H1 (cell line): ENCODE results near the gene GREB1L. TPM values are rescaled to one million over a fixed set of nuclear protein-coding genes. Genes with fewer than 3 reads are reported as not detected.
"Not testable (repeated sequence)": the region's sequence is repeated elsewhere in the genome, so short reads cannot be mapped to it uniquely, and the experiment has no call there.

Experiments used
- CTCF ChIA-PET: fragments of 300-600 bp; sonication (Branson Sonifier 250); formaldehyde crosslinking; loops from one replicate; lab custom pipeline; 2021; ENCODE audit not compliant: partially characterized antibody; lab: Charles Lee
- POLR2A ChIA-PET: fragments of 300-600 bp; sonication (Branson Sonifier 250); formaldehyde crosslinking; loops from one replicate; lab custom pipeline; 2021; ENCODE audit warnings: inconsistent platforms; ENCODE audit not compliant: partially characterized antibody; lab: Charles Lee
- DNase-seq, 2 experiments: peaks; one replicate each; pipeline versions ENCODE4 v3.0.0 to v3.0.0-alpha.2; 2010 to 2022; ENCODE audit warnings: low spot score in 2 of 2, low read depth in 1 of 2, mixed read lengths in 1 of 2
- FAIRE-seq: peaks from 2 replicates; lab custom pipeline; 2011; peaks lifted over from hg19 to GRCh38; lab: Jason Lieb, UNC
- H2AFZ ChIP-seq: 2 replicates; pipeline ENCODE4 v1.8.1; 2012; ENCODE audit warnings: low read length, inconsistent platforms
- H2AK5ac ChIP-seq: 2 replicates; pipeline ENCODE4 v1.6.1; 2013; ENCODE audit warnings: low read depth, low read length
- H2BK120ac ChIP-seq: replicated peaks from 2 replicates; pipeline ENCODE3; 2013; ENCODE audit warnings: low read depth, low read length, inconsistent platforms
- H2BK12ac ChIP-seq: 2 replicates; pipeline ENCODE4 v1.6.1; 2013; ENCODE audit warnings: low read depth, low read length
- H2BK15ac ChIP-seq: 2 replicates; pipeline ENCODE4 v1.6.1; 2013; ENCODE audit warnings: low read length
- H2BK20ac ChIP-seq: 2 replicates; pipeline ENCODE4 v1.6.1; 2013; ENCODE audit warnings: low read length
- H2BK5ac ChIP-seq: 2 replicates; pipeline ENCODE4 v1.6.1; 2013; ENCODE audit warnings: low read depth, low read length
- H3K14ac ChIP-seq: 2 replicates; pipeline ENCODE4 v1.6.1; 2013; ENCODE audit warnings: inconsistent platforms; ENCODE audit not compliant: insufficient read length
- H3K18ac ChIP-seq: 2 replicates; pipeline ENCODE4 v1.6.1; 2013; ENCODE audit warnings: low read length; ENCODE audit errors: extremely low read depth
- H3K23ac ChIP-seq: 2 replicates; pipeline ENCODE4 v1.6.1; 2013; ENCODE audit warnings: inconsistent platforms; ENCODE audit not compliant: insufficient read length
- H3K23me2 ChIP-seq: 2 replicates; pipeline ENCODE4 v1.6.1; 2013; ENCODE audit warnings: low read depth, low read length
- H3K27ac ChIP-seq: 2 replicates; pipeline ENCODE4 v1.6.1; 2011; ENCODE audit warnings: low read depth, low read length, inconsistent platforms
- H3K27me3 ChIP-seq, 4 experiments: replicated peaks in 1 of 4; 1 replicate in 1 of 4; 2 replicates in 3 of 4; pipeline versions ENCODE4 v1.6.1 to v1.8.1; 2011 to 2013; ENCODE audit warnings: low read length in 3 of 4, mild to moderate bottlenecking in 3 of 4, inconsistent platforms in 2 of 4, mixed read lengths in 2 of 4, moderate library complexity in 1 of 4; ENCODE audit not compliant: control insufficient read depth in 3 of 4, insufficient read depth in 3 of 4; ENCODE audit errors: extremely low read depth in 1 of 4
- H3K36me3 ChIP-seq, 4 experiments: 2 replicates each; pipeline versions ENCODE4 v1.6.1 to v1.8.1; 2011 to 2013; ENCODE audit warnings: mild to moderate bottlenecking in 4 of 4, low read length in 3 of 4, moderate library complexity in 2 of 4, control low read depth in 1 of 4, inconsistent platforms in 1 of 4; ENCODE audit not compliant: insufficient read depth in 4 of 4, control insufficient read depth in 2 of 4
- H3K4ac ChIP-seq: replicated peaks from 2 replicates; pipeline ENCODE3; 2013; ENCODE audit warnings: low read length, low read depth, mixed read lengths, inconsistent platforms; ENCODE audit not compliant: insufficient read length
- H3K4me1 ChIP-seq, 4 experiments: replicated peaks in 1 of 4; 1 replicate in 1 of 4; 2 replicates in 3 of 4; pipeline versions ENCODE4 v1.6.1 to v1.8.1; 2011 to 2013; ENCODE audit warnings: low read length in 3 of 4, inconsistent platforms in 2 of 4, mixed read lengths in 1 of 4; ENCODE audit not compliant: insufficient read depth in 4 of 4, control insufficient read depth in 3 of 4
- H3K4me2 ChIP-seq, 2 experiments: 2 replicates each; pipeline versions ENCODE4 v1.6.1 to v1.8.1; 2011 to 2013; ENCODE audit warnings: low read depth in 2 of 2, low read length in 2 of 2, control low read depth in 1 of 2, inconsistent platforms in 1 of 2, mild to moderate bottlenecking in 1 of 2; ENCODE audit not compliant: insufficient read depth in 1 of 2
- H3K4me3 ChIP-seq, 4 experiments: fragments of 200-600, 300-600 bp in 1 of 4; sonication (generic), shearing (Covaris generic), sonication (Bioruptor Twin) in 1 of 4; 2 replicates each; pipeline versions ENCODE4 v1.5.1 to v1.8.1; 2011 to 2016; ENCODE audit warnings: low read length in 4 of 4, low read depth in 3 of 4, control low read depth in 2 of 4, inconsistent platforms in 2 of 4, mild to moderate bottlenecking in 2 of 4, mixed read lengths in 1 of 4, moderate library complexity in 1 of 4; ENCODE audit not compliant: insufficient read depth in 2 of 4; ENCODE audit errors: extremely low read depth in 1 of 4
- H3K56ac ChIP-seq: replicated peaks from 2 replicates; pipeline ENCODE3; 2013; ENCODE audit warnings: low read depth, mild to moderate bottlenecking, mixed read lengths, low read length, inconsistent platforms; ENCODE audit not compliant: insufficient read length
- H3K79me1 ChIP-seq: 2 replicates; pipeline ENCODE4 v1.6.1; 2013; ENCODE audit warnings: low read depth, low read length, control low read depth
- H3K79me2 ChIP-seq, 2 experiments: 2 replicates each; pipeline versions ENCODE4 v1.6.1 to v1.8.1; 2012 to 2013; ENCODE audit warnings: low read length in 2 of 2, mild to moderate bottlenecking in 2 of 2, inconsistent platforms in 1 of 2; ENCODE audit not compliant: insufficient read depth in 2 of 2, control insufficient read depth in 1 of 2
- H3K9ac ChIP-seq, 4 experiments: replicated peaks in 1 of 4; 1 replicate in 1 of 4; 2 replicates in 3 of 4; pipeline versions ENCODE4 v1.6.1 to v1.8.1; 2011 to 2013; ENCODE audit warnings: low read depth in 3 of 4, low read length in 3 of 4, control low read depth in 2 of 4, mild to moderate bottlenecking in 2 of 4, moderate library complexity in 2 of 4, inconsistent platforms in 1 of 4; ENCODE audit errors: extremely low read depth in 1 of 4
- H3K9me3 ChIP-seq, 2 experiments: 2 replicates each; pipeline versions ENCODE4 v1.6.1 to v1.8.1; 2012 to 2013; ENCODE audit warnings: mild to moderate bottlenecking in 2 of 2, moderate library complexity in 2 of 2, control low read depth in 1 of 2, inconsistent platforms in 1 of 2, low read depth in 1 of 2, low read length in 1 of 2, mixed read lengths in 1 of 2; ENCODE audit not compliant: insufficient read depth in 2 of 2
- H4K20me1 ChIP-seq, 2 experiments: replicated peaks in 1 of 2; 2 replicates each; pipeline versions ENCODE3 to v1.8.1; 2011 to 2013; ENCODE audit warnings: inconsistent platforms in 2 of 2, low read length in 2 of 2, mild to moderate bottlenecking in 1 of 2; ENCODE audit not compliant: insufficient read depth in 2 of 2, control insufficient read depth in 1 of 2
- H4K5ac ChIP-seq: 2 replicates; pipeline ENCODE4 v1.6.1; 2013; ENCODE audit warnings: low read length, low read depth, mixed read lengths, inconsistent platforms; ENCODE audit not compliant: insufficient read length
- H4K8ac ChIP-seq: 2 replicates; pipeline ENCODE4 v1.8.0; 2013; ENCODE audit warnings: mild to moderate bottlenecking, moderate library complexity, low read length, inconsistent platforms; ENCODE audit not compliant: insufficient read depth; ENCODE audit errors: extremely low read depth
- H4K91ac ChIP-seq: replicated peaks from 2 replicates; pipeline ENCODE3; 2013; ENCODE audit warnings: low read length, mixed read lengths, inconsistent platforms; ENCODE audit not compliant: insufficient read length
- WGBS, 2 experiments: shearing (Covaris generic) in 1 of 2; methylation state at CpG; one replicate each; pipeline versions ENCODE4 v1.1.6 to v1.1.7; 2013 to 2015; ENCODE audit warnings: low lambda C conversion rate in 2 of 2, mixed read lengths in 2 of 2, inconsistent platforms in 1 of 2, low coverage in 1 of 2, missing lambda C conversion rate in 1 of 2; ENCODE audit not compliant: insufficient replicate concordance in 2 of 2, insufficient coverage in 1 of 2, insufficient read length in 1 of 2; ENCODE audit errors: extremely low coverage in 1 of 2, missing lambda C conversion rate in 1 of 2; 5-methylcytosine and 5-hydroxymethylcytosine counted together
- polyA plus RNA-seq, 7 experiments: library from polyadenylated mRNA; depleted of rRNA in 3 of 7; stranded (reverse) in 5 of 7; unstranded in 2 of 7; fragments of >200 nt in 5 of 7; fragments of 200-250 nt in 2 of 7; gene quantifications; 1 replicate in 5 of 7; 2 replicates in 1 of 7; 4 replicates in 1 of 7; pipeline versions ENCODE4 v1.2.1 to v1.2.3, GENCODE V29; 2011 to 2013; ENCODE audit warnings: missing spikeins in 2 of 7, mixed read lengths in 2 of 7
- total RNA-seq: library from RNA; stranded (reverse); fragmentation: NEBNext Ultra II Directional; extraction: Animal tissue kit (Norgen Biotek cat#: 25700); gene quantifications from 2 replicates; pipeline ENCODE4 v1.2.1, GENCODE V29; 2021

Gene GREB1L
- total and polyA plus RNA-seq, 2 of the 8 experiments (the other 6 are each of a cell fraction or from before 2014, with no cell fraction given): 0.34 to 1.6 TPM

- H2BK12ac ChIP-seq, H3K56ac ChIP-seq, H3K18ac ChIP-seq, H2BK120ac ChIP-seq, H2BK5ac ChIP-seq, H4K8ac ChIP-seq, H3K36me3 ChIP-seq, H3K4me3 ChIP-seq, H3K4ac ChIP-seq, H3K9me3 ChIP-seq, H3K4me1 ChIP-seq, H4K20me1 ChIP-seq, CTCF ChIA-PET, DNase-seq, H3K9ac ChIP-seq, FAIRE-seq, H2AK5ac ChIP-seq, H3K79me2 ChIP-seq, H3K23me2 ChIP-seq, H3K4me2 ChIP-seq, H3K14ac ChIP-seq, H3K79me1 ChIP-seq, H3K27me3 ChIP-seq, H2AFZ ChIP-seq, H4K5ac ChIP-seq, POLR2A ChIA-PET, H3K27ac ChIP-seq, H2BK20ac ChIP-seq, H3K23ac ChIP-seq, H4K91ac ChIP-seq, H2BK15ac ChIP-seq: not testable (repeated sequence)
- 82% methylated on average over 3 of the region's 3 CpGs; no CpG with 5 or more reads in 1 of the 2 experiments for WGBS, 2 experiments
Measured at GRCh38 chr18:21311980-21312379, 69.9 kb downstream of the GREB1L start.
